LoVo (cell line): Measurements from ENCODE around the gene RNF150.
"Not testable (repeated sequence)": the region's sequence is repeated elsewhere in the genome, so short reads cannot be mapped to it uniquely, and the experiment has no call there.

ENCODE experiments used
- DNase-seq: peaks from one replicate; pipeline ENCODE4 v3.0.0-alpha.2; 2016; ENCODE audit warnings: low spot score

Gene RNF150

GRCh38 chr4:140816806-140817510, 316.3 kb downstream of the RNF150 start:
- DNase-seq = no peak

- no peak for DNase-seq
Measured at GRCh38 chr4:140813804-140814203, 319.5 kb downstream of the RNF150 start.

GRCh38 chr4:140812916-140813315, 320.4 kb downstream of the RNF150 start:
- no peak for DNase-seq

- no peak for DNase-seq
Measured at GRCh38 chr4:140811429-140811828, 321.8 kb downstream of the RNF150 start.

- not testable (repeated sequence) for DNase-seq
Measured at GRCh38 chr4:140810591-140811169, 322.6 kb downstream of the RNF150 start.
